GM12873 (cell line): Measurements from ENCODE around the gene ZGPAT.

Experiments used
- TF ChIP-seq, protein P1 (sequence below): IDR thresholded peaks from 2 replicates; pipeline ENCODE4 v1.5.1; 2012; ENCODE audit warnings: low read depth, mild to moderate bottlenecking, moderate library complexity, low read length, control low read depth; ENCODE audit not compliant: insufficient read depth; ENCODE audit errors: missing control alignments

ZGPAT gene

DNA sequence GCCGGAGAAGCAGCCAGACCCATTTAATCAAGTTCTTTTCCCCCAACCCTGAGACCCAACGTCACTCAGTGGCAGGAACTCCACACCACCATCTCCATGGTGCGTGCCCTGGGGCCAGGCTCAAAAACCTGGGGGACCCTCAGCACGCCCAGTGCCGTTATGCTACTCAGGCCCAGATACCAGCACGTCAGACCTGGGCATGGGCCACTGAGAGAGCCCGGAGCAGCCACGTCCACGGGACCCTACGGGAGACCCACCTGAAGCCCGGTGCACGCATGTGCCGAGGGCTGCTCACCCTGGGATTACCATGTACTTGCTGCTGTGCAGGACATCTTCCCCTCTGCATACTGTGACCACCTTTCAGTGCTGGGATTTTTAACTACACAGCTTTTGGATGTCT is 45.5 kb downstream of the ZGPAT start:
- TF ChIP-seq, protein P1, sequence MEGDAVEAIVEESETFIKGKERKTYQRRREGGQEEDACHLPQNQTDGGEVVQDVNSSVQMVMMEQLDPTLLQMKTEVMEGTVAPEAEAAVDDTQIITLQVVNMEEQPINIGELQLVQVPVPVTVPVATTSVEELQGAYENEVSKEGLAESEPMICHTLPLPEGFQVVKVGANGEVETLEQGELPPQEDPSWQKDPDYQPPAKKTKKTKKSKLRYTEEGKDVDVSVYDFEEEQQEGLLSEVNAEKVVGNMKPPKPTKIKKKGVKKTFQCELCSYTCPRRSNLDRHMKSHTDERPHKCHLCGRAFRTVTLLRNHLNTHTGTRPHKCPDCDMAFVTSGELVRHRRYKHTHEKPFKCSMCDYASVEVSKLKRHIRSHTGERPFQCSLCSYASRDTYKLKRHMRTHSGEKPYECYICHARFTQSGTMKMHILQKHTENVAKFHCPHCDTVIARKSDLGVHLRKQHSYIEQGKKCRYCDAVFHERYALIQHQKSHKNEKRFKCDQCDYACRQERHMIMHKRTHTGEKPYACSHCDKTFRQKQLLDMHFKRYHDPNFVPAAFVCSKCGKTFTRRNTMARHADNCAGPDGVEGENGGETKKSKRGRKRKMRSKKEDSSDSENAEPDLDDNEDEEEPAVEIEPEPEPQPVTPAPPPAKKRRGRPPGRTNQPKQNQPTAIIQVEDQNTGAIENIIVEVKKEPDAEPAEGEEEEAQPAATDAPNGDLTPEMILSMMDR: no peak

DNA sequence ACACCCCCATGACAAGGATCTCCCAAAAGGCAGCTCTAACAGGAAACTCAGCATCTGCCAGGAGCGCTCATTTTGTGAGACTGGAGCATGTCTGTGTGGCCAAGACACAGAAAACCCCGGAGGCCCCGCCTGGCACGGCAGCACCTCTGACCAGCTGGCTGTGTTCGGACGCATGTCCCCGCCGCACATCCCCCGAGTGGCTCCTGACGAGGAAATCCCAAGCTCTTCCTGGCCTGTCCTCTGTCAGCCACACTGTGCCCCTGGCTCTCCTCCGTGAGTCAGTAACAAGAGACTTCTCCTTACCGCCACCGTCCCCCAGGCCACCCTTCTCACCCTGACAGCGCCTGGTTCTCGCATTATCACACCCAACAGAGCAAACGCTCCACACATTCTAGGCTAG is 46.2 kb downstream of the ZGPAT start:
- TF ChIP-seq, protein P1: no peak

DNA sequence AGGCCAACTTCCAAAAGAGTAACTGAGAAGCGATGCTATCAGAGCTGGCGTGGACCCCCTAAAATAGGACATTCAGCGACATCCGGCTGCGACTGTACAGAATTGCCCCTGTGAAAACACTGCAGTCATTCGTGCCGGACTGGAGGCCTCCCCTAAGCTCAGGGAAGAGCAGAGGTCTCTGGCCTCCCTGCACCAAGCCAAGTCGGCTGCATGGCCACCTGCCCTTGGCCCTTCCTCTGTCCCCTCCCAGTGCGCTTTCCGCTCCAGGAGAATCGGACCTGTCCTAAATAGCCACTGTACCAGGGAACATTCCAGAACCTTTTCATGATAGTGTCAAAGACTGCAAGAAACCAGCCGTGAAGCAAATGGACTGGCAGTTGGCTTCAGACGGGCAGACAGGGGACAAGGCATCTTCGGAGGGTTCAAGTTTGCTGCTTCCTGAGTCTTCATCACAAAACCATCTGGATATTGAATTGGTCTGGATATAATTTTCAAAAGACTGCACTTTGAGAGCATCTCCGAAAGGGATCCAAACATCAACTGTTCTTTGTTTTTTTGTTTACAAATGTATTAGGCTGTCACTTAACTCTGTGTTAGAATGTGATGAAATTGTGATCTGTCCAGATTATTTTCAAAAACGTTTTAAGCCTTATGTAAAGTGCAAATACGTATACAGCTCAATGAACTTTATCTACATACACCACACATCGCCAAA is 48.3 kb downstream of the ZGPAT start:
- TF ChIP-seq, protein P1: no peak

DNA sequence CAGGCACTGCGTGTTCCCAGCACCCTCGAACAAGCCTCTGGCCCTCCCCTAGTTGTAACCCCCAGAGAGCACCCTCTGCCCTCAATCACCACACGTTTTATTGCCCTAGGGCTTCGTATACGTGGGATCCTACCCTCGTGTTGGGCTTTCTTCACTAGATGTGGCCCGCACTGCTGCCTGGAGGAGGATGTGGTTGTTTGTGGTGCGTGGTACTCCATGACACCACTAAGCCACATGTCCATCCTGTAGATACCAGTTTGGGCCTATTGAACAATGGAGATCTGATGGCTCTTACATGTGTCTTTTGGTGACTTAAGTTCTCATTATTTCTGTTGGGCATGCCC is 48.8 kb downstream of the ZGPAT start:
- TF ChIP-seq, protein P1: no peak

DNA sequence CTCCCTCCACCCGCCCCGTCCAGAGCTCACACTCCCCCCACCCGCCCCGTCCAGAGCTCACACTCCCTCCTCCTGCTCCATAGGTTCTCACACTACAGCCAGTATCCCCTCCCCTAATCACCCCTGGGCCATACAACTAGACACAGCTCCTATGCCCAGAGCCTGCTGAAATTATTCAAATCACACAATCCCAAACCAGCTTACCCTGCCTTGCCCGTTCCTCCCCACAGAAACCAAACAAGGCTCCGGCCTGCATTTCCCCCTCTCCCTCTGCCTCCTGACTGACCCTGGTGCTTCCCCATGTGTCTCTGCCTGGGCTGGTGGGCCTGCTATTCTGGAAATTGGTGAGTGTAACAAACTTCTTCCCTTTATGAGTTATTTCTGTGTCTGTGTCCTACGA is 50.3 kb downstream of the ZGPAT start:
- TF ChIP-seq, protein P1: no peak

DNA sequence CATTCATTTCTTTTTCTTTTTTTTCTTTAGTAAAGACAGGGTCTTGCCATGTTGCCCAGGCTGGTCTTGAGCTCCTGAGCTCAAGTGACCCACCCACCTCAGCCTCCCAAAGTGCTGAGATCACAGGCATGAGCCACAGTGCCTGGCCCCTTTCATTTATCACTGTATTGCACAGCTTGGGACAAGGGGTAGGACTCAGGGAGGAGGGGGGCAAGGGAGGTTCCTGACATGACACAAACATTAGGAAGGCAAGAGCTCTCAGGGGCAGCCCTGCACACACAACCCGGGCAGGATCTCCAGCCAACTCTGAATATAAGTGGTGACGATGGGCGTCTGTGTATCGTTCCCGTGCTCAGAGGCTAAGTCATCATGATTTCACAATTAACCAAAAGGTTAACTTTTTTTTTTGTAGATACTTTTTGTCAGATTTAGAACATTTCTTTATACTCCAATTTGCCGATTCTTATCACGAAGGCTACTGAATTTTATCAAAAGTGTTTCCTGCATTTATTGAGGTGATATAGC is 51.6 kb downstream of the ZGPAT start:
- TF ChIP-seq, protein P1: no peak

DNA sequence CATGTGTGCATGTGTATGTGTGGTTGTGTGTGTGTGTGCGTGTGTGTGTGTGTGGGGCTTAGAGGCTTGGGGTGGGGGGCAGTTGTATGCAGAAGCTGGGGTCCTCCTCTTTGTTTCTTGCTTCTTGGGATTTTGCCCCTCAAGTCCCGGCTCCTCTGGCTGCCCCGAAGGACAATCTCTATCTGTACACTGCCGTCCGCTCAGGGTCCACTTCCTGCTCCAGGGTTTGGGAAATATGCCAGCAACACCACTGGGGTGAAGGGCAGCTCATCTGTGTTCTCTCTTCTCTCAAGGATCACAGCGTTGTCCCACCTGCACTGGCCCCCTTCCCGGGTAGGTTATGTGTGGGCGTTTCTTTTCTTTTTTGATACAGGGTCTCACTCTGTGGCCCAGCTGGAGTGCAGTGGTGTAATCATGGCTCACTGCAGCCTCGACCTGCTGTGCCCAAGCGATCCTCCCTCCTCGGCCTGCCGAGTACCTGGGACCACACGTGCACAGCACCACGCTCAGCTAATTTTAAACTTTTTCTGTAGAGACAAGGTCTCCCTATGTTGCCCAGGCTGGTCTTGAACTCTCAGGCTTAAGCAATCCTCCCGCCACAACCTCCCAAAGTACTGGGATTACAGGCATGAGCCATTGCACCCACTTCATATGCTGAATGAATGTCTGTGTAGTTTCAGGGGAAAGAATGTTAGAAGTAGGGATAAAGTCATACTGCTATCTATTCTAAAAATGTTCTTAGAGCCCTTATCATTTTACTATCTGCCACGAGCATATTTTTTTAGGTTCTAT is 57.4 kb downstream of the ZGPAT start:
- TF ChIP-seq, protein P1: no peak
